ENCODE results near the gene LCE3D. TPM values are rescaled to one million over a fixed set of nuclear protein-coding genes. Genes with fewer than 3 reads are reported as not detected.
"Not testable (repeated sequence)": the region's sequence is repeated elsewhere in the genome, so short reads cannot be mapped to it uniquely, and the experiment has no call there.

Gene LCE3D
- total and polyA plus RNA-seq, 2 of the 4 experiments (the other 2 are of a cell fraction) = not detected

DNA sequence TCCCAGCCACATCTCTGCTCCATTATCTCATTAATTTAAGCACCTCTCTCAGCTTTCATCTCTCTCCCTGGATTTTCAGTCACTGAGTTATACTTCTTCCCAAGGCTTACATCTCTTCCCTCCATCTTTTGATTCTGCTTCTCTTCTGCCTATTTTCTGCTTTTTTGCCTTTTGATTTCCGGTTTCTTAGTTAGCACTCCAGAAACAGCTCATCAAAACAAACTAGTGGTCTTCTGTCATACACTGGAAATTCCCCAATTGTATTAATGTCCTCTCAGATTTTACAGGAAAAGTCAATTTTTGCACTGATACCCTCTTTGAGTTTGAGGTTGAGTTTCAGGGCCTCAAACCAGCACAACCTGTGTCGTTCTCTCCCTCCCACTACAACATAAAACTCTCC, 15.2 kb downstream of the LCE3D start:
- no peak overlapping the region for H2AK5ac ChIP-seq (ENCODE audit: low read depth, low read length)
- H2BK20ac ChIP-seq (ENCODE audit: low read depth, low read length) = no peak overlapping the region
- no peaks in the 10 kb centered on the region for H4K20me1 ChIP-seq (ENCODE audit: insufficient read depth, low read length)
- no peaks in the 10 kb centered on the region for H3K9me1 ChIP-seq (ENCODE audit: insufficient read depth, low read length)
- no peak overlapping the region for H2BK120ac ChIP-seq (ENCODE audit: low read depth, low read length)
- no peak overlapping the region for H3K4me2 ChIP-seq (ENCODE audit: low read depth, low read length)
- no peaks in the 10 kb centered on the region for H3K79me1 ChIP-seq (ENCODE audit: low read depth in 1 of 2, low read length in 2 of 2)
- H3K27ac ChIP-seq (ENCODE audit: insufficient read depth, low read length) = no peak overlapping the region
- H3K36me3 ChIP-seq (ENCODE audit: control insufficient read depth, insufficient read depth, low read length) = no peaks in the 10 kb centered on the region
- H3K4ac ChIP-seq (ENCODE audit: low read depth, low read length) = no peak overlapping the region
- TF ChIP-seq MXI1 (IDR thresholded peaks at IDR 0.05; ENCODE audit: borderline replicate concordance, low read depth, low read length) = no peak
- TF ChIP-seq, protein P1, sequence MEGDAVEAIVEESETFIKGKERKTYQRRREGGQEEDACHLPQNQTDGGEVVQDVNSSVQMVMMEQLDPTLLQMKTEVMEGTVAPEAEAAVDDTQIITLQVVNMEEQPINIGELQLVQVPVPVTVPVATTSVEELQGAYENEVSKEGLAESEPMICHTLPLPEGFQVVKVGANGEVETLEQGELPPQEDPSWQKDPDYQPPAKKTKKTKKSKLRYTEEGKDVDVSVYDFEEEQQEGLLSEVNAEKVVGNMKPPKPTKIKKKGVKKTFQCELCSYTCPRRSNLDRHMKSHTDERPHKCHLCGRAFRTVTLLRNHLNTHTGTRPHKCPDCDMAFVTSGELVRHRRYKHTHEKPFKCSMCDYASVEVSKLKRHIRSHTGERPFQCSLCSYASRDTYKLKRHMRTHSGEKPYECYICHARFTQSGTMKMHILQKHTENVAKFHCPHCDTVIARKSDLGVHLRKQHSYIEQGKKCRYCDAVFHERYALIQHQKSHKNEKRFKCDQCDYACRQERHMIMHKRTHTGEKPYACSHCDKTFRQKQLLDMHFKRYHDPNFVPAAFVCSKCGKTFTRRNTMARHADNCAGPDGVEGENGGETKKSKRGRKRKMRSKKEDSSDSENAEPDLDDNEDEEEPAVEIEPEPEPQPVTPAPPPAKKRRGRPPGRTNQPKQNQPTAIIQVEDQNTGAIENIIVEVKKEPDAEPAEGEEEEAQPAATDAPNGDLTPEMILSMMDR (conservative IDR thresholded peaks at IDR 0.05; ENCODE audit: low read depth, low read length) = no peak
- TF ChIP-seq SMC3 (IDR thresholded peaks at IDR 0.05; ENCODE audit: low read depth, low read length) = no peak
- no peak overlapping the region for H4K5ac ChIP-seq (ENCODE audit: low read depth, low read length)
- peaks cover 3% of the 10 kb centered on the region; the same call in 1 of the 2 replicates for H3K9me3 ChIP-seq (ENCODE audit: control insufficient read depth, insufficient read depth, low read length)
- H3K4me1 ChIP-seq (ENCODE audit: control insufficient read depth, insufficient read depth, low read length) = no peaks in the 10 kb centered on the region
- no peak overlapping the region for H3K14ac ChIP-seq (replicated peaks; ENCODE audit: low read depth, low read length)
- intact Hi-C loops (cut with micrococcal nuclease) (no loop called here), dilution Hi-C loops (cut with HindIII; ENCODE audit: low sequenced_read_pairs, unreplicated experiment) (no loop called here), in situ Hi-C loops (cut with MboI; ENCODE audit: low sequenced_read_pairs) (no loop called here)
- no peak overlapping the region for H2BK15ac ChIP-seq (ENCODE audit: low read depth, low read length)
- CTCF ChIA-PET = no interaction called here
- H3K4me3 ChIP-seq (ENCODE audit: insufficient read depth, low read depth, low read length) = no peak overlapping the region
- POLR2A ChIA-PET (ENCODE audit: unreplicated experiment) = no interaction called here
- H4K91ac ChIP-seq (ENCODE audit: insufficient read depth, low read depth, low read length) = no peak overlapping the region
- no peak overlapping the region for H2BK5ac ChIP-seq (ENCODE audit: low read depth, low read length, poor library complexity, severe bottlenecking)
- no peak overlapping the region for H2AFZ ChIP-seq (replicated peaks; ENCODE audit: low read length, poor library complexity)
- no peak overlapping the region for H3K9ac ChIP-seq (ENCODE audit: low read depth, low read length)
- DNase-seq = no peak
- ATAC-seq (ENCODE audit: low read depth) = no peak
- no peak overlapping the region for H3K18ac ChIP-seq (ENCODE audit: low read depth, low read length)
- no CpG with 5 or more reads among the region's 2 CpGs for WGBS, 2 experiments (ENCODE audit: extremely low coverage in 2 of 2, insufficient read length in 1 of 2)
- no peaks in the 10 kb centered on the region for H3K27me3 ChIP-seq (ENCODE audit: control insufficient read depth, insufficient read depth, low read length)
- no peak overlapping the region for H2AK9ac ChIP-seq (replicated peaks; ENCODE audit: low read depth, low read length, poor library complexity)
- H4K8ac ChIP-seq (ENCODE audit: low read depth in 2 of 2, low read length in 2 of 2) = no peak overlapping the region
- no peak overlapping the region for H3K56ac ChIP-seq (ENCODE audit: extremely low read depth, insufficient read depth, low read length)
- no TSS peak for BruUV-seq (replicated peaks)
- H3K23ac ChIP-seq (ENCODE audit: low read depth, low read length) = no peak overlapping the region

DNA sequence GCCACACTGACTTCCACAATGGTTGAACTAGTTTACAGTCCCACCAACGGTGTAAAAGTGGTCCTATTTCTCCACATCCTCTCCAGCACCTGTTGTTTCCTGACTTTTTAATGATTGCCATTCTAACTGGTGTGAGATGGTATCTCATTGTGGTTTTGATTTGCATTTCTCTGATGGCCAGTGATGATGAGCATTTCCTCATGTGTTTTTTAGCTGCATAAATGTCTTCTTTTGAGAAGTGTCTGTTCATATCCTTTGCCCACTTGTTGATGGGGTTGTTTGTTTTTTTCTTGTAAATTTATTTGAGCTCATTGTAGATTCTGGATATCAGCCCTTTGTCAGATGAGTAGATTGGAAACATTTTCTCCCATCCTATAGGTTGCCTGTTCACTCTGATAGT, 32.0 kb downstream of the LCE3D start:
- WGBS, 2 experiments (ENCODE audit: extremely low coverage in 2 of 2, insufficient read length in 1 of 2) = no CpG with 5 or more reads among the region's 1 CpG
- H2AFZ ChIP-seq (replicated peaks; ENCODE audit: low read length, poor library complexity); H2BK20ac ChIP-seq (ENCODE audit: low read depth, low read length); H3K79me1 ChIP-seq (ENCODE audit: low read depth in 1 of 2, low read length in 2 of 2); dilution Hi-C loops (cut with HindIII; ENCODE audit: low sequenced_read_pairs, unreplicated experiment); H3K4me2 ChIP-seq (ENCODE audit: low read depth, low read length); intact Hi-C loops (cut with micrococcal nuclease); H3K14ac ChIP-seq (replicated peaks; ENCODE audit: low read depth, low read length); H3K4ac ChIP-seq (ENCODE audit: low read depth, low read length); H4K91ac ChIP-seq (ENCODE audit: insufficient read depth, low read depth, low read length); H3K9ac ChIP-seq (ENCODE audit: low read depth, low read length); H3K4me3 ChIP-seq (ENCODE audit: insufficient read depth, low read depth, low read length); H2BK5ac ChIP-seq (ENCODE audit: low read depth, low read length, poor library complexity, severe bottlenecking); H2AK5ac ChIP-seq (ENCODE audit: low read depth, low read length); H2BK120ac ChIP-seq (ENCODE audit: low read depth, low read length); H3K4me1 ChIP-seq (ENCODE audit: control insufficient read depth, insufficient read depth, low read length); H3K27me3 ChIP-seq (ENCODE audit: control insufficient read depth, insufficient read depth, low read length); H4K20me1 ChIP-seq (ENCODE audit: insufficient read depth, low read length); ATAC-seq (ENCODE audit: low read depth); POLR2A ChIA-PET (ENCODE audit: unreplicated experiment); H3K18ac ChIP-seq (ENCODE audit: low read depth, low read length); H2BK15ac ChIP-seq (ENCODE audit: low read depth, low read length); H3K27ac ChIP-seq (ENCODE audit: insufficient read depth, low read length); BruUV-seq (replicated peaks); in situ Hi-C loops (cut with MboI; ENCODE audit: low sequenced_read_pairs); H3K23ac ChIP-seq (ENCODE audit: low read depth, low read length); H3K36me3 ChIP-seq (ENCODE audit: control insufficient read depth, insufficient read depth, low read length); H2AK9ac ChIP-seq (replicated peaks; ENCODE audit: low read depth, low read length, poor library complexity); H3K9me3 ChIP-seq (ENCODE audit: control insufficient read depth, insufficient read depth, low read length); H3K9me1 ChIP-seq (ENCODE audit: insufficient read depth, low read length); H4K8ac ChIP-seq (ENCODE audit: low read depth in 2 of 2, low read length in 2 of 2); CTCF ChIA-PET; H3K56ac ChIP-seq (ENCODE audit: extremely low read depth, insufficient read depth, low read length); H4K5ac ChIP-seq (ENCODE audit: low read depth, low read length); DNase-seq: not testable (repeated sequence)
